ENCODE measurements around the gene POU3F4. TPM values are rescaled to one million over a fixed set of nuclear protein-coding genes. Genes with fewer than 3 reads are reported as not detected.

The POU3F4 gene
- total and polyA plus RNA-seq, 2 of the 8 experiments (the other 6 are each of a cell fraction or from before 2014, with no cell fraction given) = 1.1 to 1.9 TPM

- no peak for TF ChIP-seq CHD7 (IDR thresholded peaks at IDR 0.05; ENCODE audit: insufficient replicate concordance, low read length)
Observed at GRCh38 chrX:83521905-83522304, 13.8 kb downstream of the POU3F4 start (continued).
